Measurements from ENCODE around the gene AGAP1. TPM values are rescaled to one million over a fixed set of nuclear protein-coding genes. Genes with fewer than 3 reads are reported as not detected.

Gene AGAP1
- polyA plus RNA-seq, 2 of the 4 experiments (the other 2 are of a cell fraction): 20.2 to 21.9 TPM

- DNase-seq (ENCODE audit: low read depth in 1 of 2, low spot score in 1 of 2): no peak
Measured at GRCh38 chr2:235618039-235618438, 124.2 kb downstream of the AGAP1 start.

DNA sequence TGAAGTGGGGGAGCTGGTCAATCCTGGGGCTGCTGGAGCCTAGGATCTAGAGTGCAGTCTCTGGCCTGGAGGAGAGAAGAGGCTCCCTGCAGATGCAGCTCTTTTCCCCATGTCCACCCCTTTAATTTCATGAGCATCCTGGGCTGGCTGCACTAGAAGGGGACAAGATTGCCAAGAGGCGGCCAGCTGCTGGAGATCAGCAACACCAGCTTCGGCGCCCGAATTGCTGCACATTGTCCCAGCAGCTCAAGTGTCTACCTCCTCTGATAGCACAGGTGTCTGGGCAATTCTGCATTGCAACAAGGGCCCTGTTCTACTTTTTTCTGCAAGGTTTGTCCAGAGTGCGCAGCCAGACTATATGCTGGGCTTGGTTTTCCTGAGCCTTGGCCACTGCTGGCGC is 125.7 kb downstream of the AGAP1 start:
- peaks cover 12% of the 10 kb centered on the region for H3K4me1 ChIP-seq
- FAIRE-seq (no peak), ATAC-seq (no peak), DNase-seq (ENCODE audit: low read depth in 1 of 2, low spot score in 1 of 2) (no peak)
- no peaks in the 10 kb centered on the region for H3K9me3 ChIP-seq
- no peak for TF ChIP-seq JUNB (IDR thresholded peaks at IDR 0.05)
- CTCF ChIA-PET: interaction anchor here (1.2 kb wide), 1 partner anchor 160 kb away, joined by 3 read pairs; no protein-coding TSS in a partner anchor
- 100% methylated on average over 3 of the region's 6 CpGs for WGBS (ENCODE audit: missing lambda C conversion rate)
- POLR2A ChIA-PET: no interaction called here
- H3K4me2 ChIP-seq: no peak overlapping the region
- no peak overlapping the region for H3K4me3 ChIP-seq
- no peak overlapping the region for H3K27ac ChIP-seq

More at GRCh38 chr2:235618039-235618438, 124.2 kb downstream of the AGAP1 start:
- H3K4me3 ChIP-seq: no peak overlapping the region
- no peak overlapping the region for H3K27ac ChIP-seq
- H3K4me1 ChIP-seq: peaks cover 12% of the 10 kb centered on the region
- FAIRE-seq: no peak
- ChIA-PET POLR2A (no interaction called here), CTCF (interaction anchor here (0.6 to 2.3 kb wide), 6 partner anchors 8 to 128 kb away, joined by 3 to 11 read pairs (median 4); no protein-coding TSS in a partner anchor)
- H3K9me3 ChIP-seq: no peaks in the 10 kb centered on the region
- 79% methylated on average over 7 of the region's 7 CpGs for WGBS (ENCODE audit: missing lambda C conversion rate)
- peak in 1 of 2 experiments; percentile 47; a peak in 1 of 6 replicates for ATAC-seq
- H3K4me2 ChIP-seq: peak overlapping the region; percentile 34; the same call in 2 of the 3 replicates
- TF ChIP-seq FOSL2 (IDR thresholded peaks at IDR 0.05) (no peak), FOSL2 (CRISPR knock-in tag; IDR thresholded peaks at IDR 0.05) (0 out of 2 replicates have a peak, but pooled peaks have one; percentile 24), RAD21 (conservative IDR thresholded peaks at IDR 0.05 in 1 of 2, IDR thresholded peaks at IDR 0.05 in 1 of 2) (no peak), POLR2A (IDR thresholded peaks at IDR 0.05; ENCODE audit: low read length) (no peak), GATA3 (IDR thresholded peaks at IDR 0.05; ENCODE audit: borderline replicate concordance) (no peak), POLR2AphosphoS2 (conservative IDR thresholded peaks at IDR 0.05; ENCODE audit: low read length) (no peak)

- ATAC-seq: no peak
- no peak overlapping the region for H3K4me3 ChIP-seq
- ChIA-PET CTCF (interaction anchor here (1.2 to 2.0 kb wide), 2 partner anchors 26 to 124 kb away, joined by 3 to 4 read pairs; no protein-coding TSS in a partner anchor), POLR2A (no interaction called here)
- H3K9me3 ChIP-seq: no peaks in the 10 kb centered on the region
- no peak overlapping the region for H3K27ac ChIP-seq
- no peak overlapping the region for H3K4me2 ChIP-seq
- DNase-seq (ENCODE audit: low read depth in 1 of 2, low spot score in 1 of 2): no peak
- no peak for FAIRE-seq
- H3K4me1 ChIP-seq: peaks cover 10% of the 10 kb centered on the region
- WGBS (ENCODE audit: missing lambda C conversion rate): 94% methylated on average over 7 of the region's 7 CpGs
- no peak for TF ChIP-seq HES2 (IDR thresholded peaks at IDR 0.05)
Measured at GRCh38 chr2:235621736-235622135, 127.9 kb downstream of the AGAP1 start.

GRCh38 chr2:235623111-235623510 is 129.3 kb downstream of the AGAP1 start:
- Histone ChIP-seq H3K4me1 (peaks cover 2% of the 10 kb centered on the region), H3K9me3 (no peaks in the 10 kb centered on the region), H3K4me3 (no peak overlapping the region), H3K27ac (no peak overlapping the region), H3K4me2 (no peak overlapping the region)
- ChIA-PET CTCF (interaction anchor here (0.9 to 1.0 kb wide), 2 partner anchors 28 to 41 kb away, joined by 3 read pairs; no protein-coding TSS in a partner anchor), POLR2A (no interaction called here)
- FAIRE-seq (no peak), ATAC-seq (no peak), DNase-seq (ENCODE audit: low read depth in 1 of 2, low spot score in 1 of 2) (no peak)
- WGBS (ENCODE audit: missing lambda C conversion rate): 89% methylated on average over 9 of the region's 9 CpGs
- TF ChIP-seq TP53 (CRISPR knock-in tag; IDR thresholded peaks at IDR 0.05): no peak
- TF ChIP-seq FOXS1 (CRISPR knock-in tag; IDR thresholded peaks at IDR 0.05): no peak
- TF ChIP-seq RARB (CRISPR knock-in tag; IDR thresholded peaks at IDR 0.05): no peak
- TF ChIP-seq CTCF (IDR thresholded peaks at IDR 0.05): no peak
- no peak for TF ChIP-seq PBX3 (IDR thresholded peaks at IDR 0.05)
- no peak for TF ChIP-seq ZNF302 (CRISPR knock-in tag; IDR thresholded peaks at IDR 0.05)
- TF ChIP-seq SMC3 (IDR thresholded peaks at IDR 0.05): no peak
- no peak for TF ChIP-seq BHLHE40 (IDR thresholded peaks at IDR 0.05; ENCODE audit: low read depth, low read length)
- TF ChIP-seq CBX8 (IDR thresholded peaks at IDR 0.05): no peak

All from A549 (cell line).